GM12878 (cell line): ENCODE measurements around the gene TRAIP. TPM values are rescaled to one million over a fixed set of nuclear protein-coding genes. Genes with fewer than 3 reads are reported as not detected.
"Not testable (repeated sequence)": the region's sequence is repeated elsewhere in the genome, so short reads cannot be mapped to it uniquely, and the experiment has no call there.

Experiments used
- ATAC-seq: fragments of 200-7000 bp; cut with Tn5 transposase; 3 replicates; pipeline ENCODE4 v1.9.1; 2020; ENCODE audit warnings: mild to moderate bottlenecking, moderate library complexity
- BruUV-seq: library from RNA; stranded (reverse); fragments of 400-500 nt; replicated peaks from 2 replicates; lab custom pipeline; 2021; lab: Mats Ljungman, UMichigan
- CTCF ChIA-PET: fragments of 300-600 bp; sonication (Branson Sonifier 250); formaldehyde crosslinking; extraction: SDS; loops from one replicate; lab custom pipeline; 2021; ENCODE audit warnings: inconsistent platforms; lab: Yijun Ruan, JAX
- POLR2A ChIA-PET: fragments of 350-600 bp; formaldehyde crosslinking; extraction: SDS; loops from one replicate; lab custom pipeline; 2021; ENCODE audit warnings: inconsistent platforms; lab: Charles Lee
- RAD21 ChIA-PET: fragments of 300-600 bp; sonication (Branson Sonifier 250); formaldehyde crosslinking; loops from one replicate; lab custom pipeline; 2023; ENCODE audit warnings: antibody characterized with exemption; ENCODE audit not compliant: unreplicated experiment; lab: Charles Lee
- SMC1A ChIA-PET: fragments of 300-600 bp; sonication (Branson Sonifier 250); formaldehyde crosslinking; loops from one replicate; lab custom pipeline; 2023; ENCODE audit not compliant: unreplicated experiment, uncharacterized antibody; lab: Charles Lee
- DNase-seq: peaks from one replicate; pipeline ENCODE4 v3.0.0-alpha.2; 2011; ENCODE audit warnings: low read depth, low spot score
- FAIRE-seq: peaks from 3 replicates; lab custom pipeline; 2011; peaks lifted over from hg19 to GRCh38; lab: Jason Lieb, UNC
- H2AFZ ChIP-seq: 2 replicates; pipeline ENCODE4 v1.6.0; 2011; ENCODE audit warnings: low read depth, low read length, control low read depth; ENCODE audit not compliant: control insufficient read depth
- H3K27ac ChIP-seq: 2 replicates; pipeline ENCODE4 v1.5.1; 2011; ENCODE audit warnings: control low read depth; ENCODE audit not compliant: control insufficient read depth, insufficient read depth
- H3K27me3 ChIP-seq, 2 experiments: replicated peaks in 1 of 2; 2 replicates each; pipeline versions ENCODE4 v1.6.0 to v1.6.1; 2011; ENCODE audit warnings: low read length in 1 of 2; ENCODE audit not compliant: control insufficient read depth in 2 of 2, insufficient read depth in 2 of 2
- H3K36me3 ChIP-seq, 2 experiments: 2 replicates each; pipeline ENCODE4 v1.5.1; 2011; ENCODE audit warnings: low read length in 1 of 2; ENCODE audit not compliant: control insufficient read depth in 2 of 2, insufficient read depth in 2 of 2
- H3K4me1 ChIP-seq: 2 replicates; pipeline ENCODE4 v1.6.1; 2011; ENCODE audit warnings: mild to moderate bottlenecking, low read length, moderate library complexity, mixed read lengths; ENCODE audit not compliant: control insufficient read depth, insufficient read depth
- H3K4me2 ChIP-seq: 2 replicates; pipeline ENCODE4 v1.6.0; 2011; ENCODE audit warnings: control low read depth; ENCODE audit not compliant: control insufficient read depth, insufficient read depth
- H3K4me3 ChIP-seq: fragments of 200-600 bp; sonication (generic); 2 replicates; pipeline ENCODE4 v1.5.1; 2016
- H3K79me2 ChIP-seq: 2 replicates; pipeline ENCODE4 v1.6.0; 2011; ENCODE audit warnings: low read length; ENCODE audit not compliant: control insufficient read depth, insufficient read depth
- H3K9ac ChIP-seq: 2 replicates; pipeline ENCODE4 v1.8.0; 2011; ENCODE audit warnings: low read length, control low read depth, mixed read lengths; ENCODE audit not compliant: control insufficient read depth, insufficient read depth
- H3K9me3 ChIP-seq: replicated peaks from 3 replicates; pipeline ENCODE4 v1.5.1; 2011; ENCODE audit warnings: mild to moderate bottlenecking, low read length; ENCODE audit not compliant: control insufficient read depth, insufficient read depth
- H4K20me1 ChIP-seq: 2 replicates; pipeline ENCODE4 v1.6.0; 2011; ENCODE audit not compliant: control insufficient read depth, insufficient read depth
- DPF2 ChIP-seq: fragments of 450-650 bp; IDR thresholded peaks from 2 replicates; pipeline ENCODE4 v1.6.1; 2017; ENCODE audit warnings: mild to moderate bottlenecking
- EGR1 ChIP-seq, 2 experiments: IDR thresholded peaks; 1 replicate in 1 of 2; 2 replicates in 1 of 2; pipeline ENCODE4 v1.6.1; 2011 to 2012; ENCODE audit warnings: low read depth in 2 of 2, low read length in 2 of 2, borderline replicate concordance in 1 of 2, mild to moderate bottlenecking in 1 of 2, moderate library complexity in 1 of 2
- EP300 ChIP-seq, 2 experiments: fragments of 150-350 bp in 1 of 2; IDR thresholded peaks; 2 replicates each; pipeline ENCODE4 v1.6.1; 2011 to 2012; ENCODE audit warnings: low read depth in 2 of 2, low read length in 2 of 2, borderline replicate concordance in 1 of 2, improper control_type of control experiment in 1 of 2, inconsistent platforms in 1 of 2; ENCODE audit not compliant: control insufficient read depth in 1 of 2
- GABPA ChIP-seq: IDR thresholded peaks from 2 replicates; pipeline ENCODE4 v1.6.1; 2014; ENCODE audit warnings: antibody characterized with exemption, low read depth, mild to moderate bottlenecking, inconsistent platforms
- HCFC1 ChIP-seq: fragments of 150-350 bp; IDR thresholded peaks from 2 replicates; pipeline ENCODE4 v1.6.1; 2014; ENCODE audit warnings: low read length
- NFXL1 ChIP-seq: fragments of 450-650 bp; IDR thresholded peaks from 2 replicates; pipeline ENCODE4 v1.6.1; 2017; ENCODE audit warnings: antibody characterized with exemption, mild to moderate bottlenecking, borderline replicate concordance
- SMAD5 ChIP-seq: IDR thresholded peaks from 2 replicates; pipeline ENCODE4 v1.6.1; 2016; ENCODE audit warnings: antibody characterized with exemption, low read depth
- SUZ12 ChIP-seq: fragments of 200-600 bp; sonication (generic); IDR thresholded peaks from one replicate; pipeline ENCODE4 v1.6.1; 2018; ENCODE audit warnings: antibody characterized with exemption, mild to moderate bottlenecking; ENCODE audit not compliant: unreplicated experiment
- ZNF24 ChIP-seq: fragments of 450-650 bp; IDR thresholded peaks from 2 replicates; pipeline ENCODE4 v1.6.1; 2017; ENCODE audit warnings: antibody characterized with exemption, mild to moderate bottlenecking
- WGBS: methylation state at CpG from one replicate; pipeline ENCODE4 v1.1.6; 2016; ENCODE audit warnings: low lambda C conversion rate; ENCODE audit not compliant: insufficient replicate concordance, insufficient coverage; ENCODE audit errors: missing lambda C conversion rate; 5-methylcytosine and 5-hydroxymethylcytosine counted together
- in situ Hi-C: fragments of 300-500 bp; cut with MboI; formaldehyde crosslinking; loops from 9 replicates; pipeline ENCODE4 v1.14.3; 2018; ENCODE audit warnings: mixed read lengths
- intact Hi-C: fragments of 100-400 bp; cut with micrococcal nuclease; formaldehyde crosslinking; loops from one replicate; pipeline ENCODE4 v1.14.2; 2022; ENCODE audit not compliant: unreplicated experiment
- polyA plus RNA-seq, 11 experiments: library from polyadenylated mRNA; depleted of rRNA in 4 of 11; unstranded in 6 of 11; stranded (reverse) in 5 of 11; fragments of >200 nt; fragmentation: Nextera tagmentation in 4 of 11; fragmentation: Illumina TruSeq in 1 of 11; extraction: Ambion mirVana in 4 of 11; extraction: Trizol in 1 of 11; gene quantifications; 1 replicate in 1 of 11; 2 replicates in 10 of 11; pipeline versions ENCODE4 v1.2.1 to v1.2.3, GENCODE V29; 2011 to 2016; ENCODE audit warnings: inconsistent platforms in 2 of 11, missing spikeins in 2 of 11, low read depth in 1 of 11
- total RNA-seq, 4 experiments: library from RNA; depleted of rRNA in 3 of 4; stranded (reverse); fragments of >200 nt in 3 of 4; fragmentation: Illumina TruSeq in 1 of 4; extraction: Trizol in 1 of 4; gene quantifications; 2 replicates each; pipeline versions ENCODE4 v1.2.1 to v1.2.3, GENCODE V29; 2013 to 2021
- TF ChIP-seq, protein P1 (sequence below): fragments of 450-650 bp; formaldehyde crosslinking; IDR thresholded peaks from 2 replicates; pipeline ENCODE4 v1.4.0; 2022; ENCODE audit warnings: mild to moderate bottlenecking, moderate library complexity

TRAIP gene
- total and polyA plus RNA-seq, 10 of the 15 experiments (the other 5 are each of a cell fraction or from before 2014, with no cell fraction given), result 15.9 to 37.0 (median 23.1) TPM

DNA sequence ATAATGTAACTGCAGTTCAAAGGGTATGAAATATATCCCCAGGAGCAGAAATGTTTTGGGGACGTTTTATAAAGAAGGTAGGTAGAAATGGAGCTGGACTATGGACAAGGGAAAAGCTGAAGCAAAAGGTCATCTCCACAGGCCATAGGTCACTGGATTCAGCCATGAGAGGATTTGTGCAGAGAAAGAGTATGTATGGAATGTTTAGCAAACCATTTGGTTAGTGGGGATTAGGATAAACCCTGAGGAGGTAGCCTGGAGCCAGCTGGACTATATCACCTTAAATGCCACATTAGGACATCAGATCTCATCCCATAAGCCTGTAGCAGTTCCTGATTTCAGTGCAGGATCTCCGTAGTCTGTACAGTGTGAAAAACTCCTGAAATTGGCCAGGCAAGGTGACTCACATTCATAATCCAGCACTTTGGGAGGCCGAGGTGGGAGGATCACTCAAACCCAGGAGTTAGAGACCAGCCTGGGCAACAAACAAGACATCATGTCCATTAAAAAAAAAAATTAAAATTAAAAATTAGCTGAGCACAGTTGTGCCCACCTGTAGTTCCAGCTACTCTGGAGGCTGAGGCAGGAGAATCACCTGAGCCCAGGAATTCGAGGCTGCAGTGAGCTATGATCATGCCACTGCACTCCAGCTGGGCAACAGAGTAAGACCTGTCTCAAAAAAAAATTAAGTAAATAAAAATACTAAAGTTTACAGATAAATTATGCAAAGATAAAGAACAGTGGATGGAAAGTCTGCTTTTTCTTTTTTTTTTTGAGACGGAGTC, 74.8 kb downstream of the TRAIP start (continued):
- TF ChIP-seq ZNF24 (no peak), EP300 (IDR thresholded peaks at IDR 0.05; ENCODE audit: borderline replicate concordance in 1 of 2, control insufficient read depth in 1 of 2, low read depth in 2 of 2, low read length in 2 of 2) (no peak), SMAD5 (no peak), NFXL1 (no peak), EGR1 (IDR thresholded peaks at IDR 0.05; ENCODE audit: borderline replicate concordance in 1 of 2, low read depth in 2 of 2, low read length in 2 of 2) (no peak), DPF2 (no peak), GABPA (no peak), HCFC1 (no peak), SUZ12 (no peak)
- TF ChIP-seq, protein P1, sequence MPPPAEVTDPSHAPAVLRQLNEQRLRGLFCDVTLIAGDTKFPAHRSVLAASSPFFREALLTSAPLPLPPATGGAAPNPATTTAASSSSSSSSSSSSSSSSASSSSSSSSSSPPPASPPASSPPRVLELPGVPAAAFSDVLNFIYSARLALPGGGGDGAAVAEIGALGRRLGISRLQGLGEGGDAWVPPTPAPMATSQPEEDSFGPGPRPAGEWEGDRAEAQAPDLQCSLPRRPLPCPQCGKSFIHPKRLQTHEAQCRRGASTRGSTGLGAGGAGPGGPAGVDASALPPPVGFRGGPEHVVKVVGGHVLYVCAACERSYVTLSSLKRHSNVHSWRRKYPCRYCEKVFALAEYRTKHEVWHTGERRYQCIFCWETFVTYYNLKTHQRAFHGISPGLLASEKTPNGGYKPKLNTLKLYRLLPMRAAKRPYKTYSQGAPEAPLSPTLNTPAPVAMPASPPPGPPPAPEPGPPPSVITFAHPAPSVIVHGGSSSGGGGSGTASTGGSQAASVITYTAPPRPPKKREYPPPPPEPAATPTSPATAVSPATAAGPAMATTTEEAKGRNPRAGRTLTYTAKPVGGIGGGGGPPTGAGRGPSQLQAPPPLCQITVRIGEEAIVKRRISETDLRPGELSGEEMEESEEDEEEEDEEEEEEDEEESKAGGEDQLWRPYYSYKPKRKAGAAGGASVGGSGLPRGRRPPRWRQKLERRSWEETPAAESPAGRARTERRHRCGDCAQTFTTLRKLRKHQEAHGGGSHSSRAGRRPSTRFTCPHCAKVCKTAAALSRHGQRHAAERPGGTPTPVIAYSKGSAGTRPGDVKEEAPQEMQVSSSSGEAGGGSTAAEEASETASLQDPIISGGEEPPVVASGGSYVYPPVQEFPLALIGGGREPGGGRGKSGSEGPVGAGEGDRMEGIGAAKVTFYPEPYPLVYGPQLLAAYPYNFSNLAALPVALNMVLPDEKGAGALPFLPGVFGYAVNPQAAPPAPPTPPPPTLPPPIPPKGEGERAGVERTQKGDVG (CRISPR knock-in tag), result no peak
- TF ChIP-seq, all 136 proteins: peak for 0

GRCh38 chr3:49780975-49781365, 75.4 kb downstream of the TRAIP start:
- H3K9me3 ChIP-seq, SMC1A ChIA-PET, H3K9ac ChIP-seq, POLR2A ChIA-PET, DNase-seq, ATAC-seq, H2AFZ ChIP-seq, H3K4me2 ChIP-seq, H3K27me3 ChIP-seq, intact Hi-C loops, CTCF ChIA-PET, H3K36me3 ChIP-seq, in situ Hi-C loops, FAIRE-seq, BruUV-seq, H3K4me3 ChIP-seq, H3K4me1 ChIP-seq, H3K27ac ChIP-seq, H4K20me1 ChIP-seq: not testable (repeated sequence)
- RAD21 ChIA-PET, result interaction anchor here (1.4 kb wide), 1 partner anchor 58 kb away, joined by 4 read pairs; no protein-coding TSS in a partner anchor
- 96% methylated on average over 9 of the region's 9 CpGs for WGBS
- peaks cover 33% of the 10 kb centered on the region for H3K79me2 ChIP-seq
